Vagina (tissue), 2 donors: Measurements from ENCODE around the gene TSC2. TPM values are rescaled to one million over a fixed set of nuclear protein-coding genes. Genes with fewer than 3 reads are reported as not detected.
"Not testable (repeated sequence)": the region's sequence is repeated elsewhere in the genome, so short reads cannot be mapped to it uniquely, and the experiment has no call there.

Experiments
- DNase-seq, 2 donors: peaks; one replicate each; pipeline ENCODE4 v3.0.0-alpha.2; 2017; ENCODE audit errors: extremely low spot score in 2 of 2
- H3K27ac ChIP-seq: fragments of 200-600 bp; sonication (generic); one replicate; pipeline ENCODE4 v1.5.1; 2019
- H3K27me3 ChIP-seq: fragments of 200-600 bp; sonication (generic); one replicate; pipeline ENCODE4 v1.5.1; 2019
- H3K36me3 ChIP-seq, 2 donors: fragments of 200-600 bp; sonication (generic); one replicate each; pipeline ENCODE4 v1.5.1; 2017 to 2019
- H3K4me1 ChIP-seq: fragments of 200-600 bp; sonication (generic); one replicate; pipeline ENCODE4 v1.5.1; 2019
- H3K4me3 ChIP-seq, 2 donors: fragments of 200-600 bp; sonication (generic); 1 replicate in 1 of 2; 2 replicates in 1 of 2; pipeline ENCODE4 v1.5.1; 2016 to 2019
- H3K9me3 ChIP-seq: fragments of 200-600 bp; sonication (generic); one replicate; pipeline ENCODE4 v1.5.1; 2019
- POLR2A ChIP-seq, 2 donors: fragments of 450-650 bp; IDR thresholded peaks; one replicate each; pipeline ENCODE4 v1.6.1; 2017; ENCODE audit warnings: antibody characterized with exemption in 2 of 2, mild to moderate bottlenecking in 2 of 2, moderate library complexity in 2 of 2
- POLR2AphosphoS5 ChIP-seq, 2 donors: sonication (generic); formaldehyde crosslinking; IDR thresholded peaks; one replicate each; pipeline ENCODE4 v1.9.0; 2017; ENCODE audit warnings: antibody characterized with exemption in 2 of 2, mild to moderate bottlenecking in 2 of 2, low read depth in 1 of 2; ENCODE audit not compliant: insufficient read depth in 1 of 2
- intact Hi-C: fragments of 100-400 bp; cut with DNase I; formaldehyde crosslinking; loops from one replicate; pipeline ENCODE4 v1.15.1; 2023
- total RNA-seq: library from RNA; depleted of rRNA; stranded (reverse); fragments of >200 nt; gene quantifications from one replicate; pipeline ENCODE4 v1.2.3, GENCODE V29; 2016
- TF ChIP-seq, protein P1 (sequence below), 3 experiments: fragments of 450-650 bp in 2 of 3; fragments of 200-600 bp in 1 of 3; sonication (generic) in 1 of 3; IDR thresholded peaks; one replicate each; pipeline ENCODE4 v1.5.1; 2017 to 2019; ENCODE audit warnings: antibody characterized with exemption in 3 of 3, mild to moderate bottlenecking in 2 of 3, moderate library complexity in 2 of 3

TSC2 gene
- total RNA-seq, 1 donor from 2014 or later: 78.6 TPM

DNA sequence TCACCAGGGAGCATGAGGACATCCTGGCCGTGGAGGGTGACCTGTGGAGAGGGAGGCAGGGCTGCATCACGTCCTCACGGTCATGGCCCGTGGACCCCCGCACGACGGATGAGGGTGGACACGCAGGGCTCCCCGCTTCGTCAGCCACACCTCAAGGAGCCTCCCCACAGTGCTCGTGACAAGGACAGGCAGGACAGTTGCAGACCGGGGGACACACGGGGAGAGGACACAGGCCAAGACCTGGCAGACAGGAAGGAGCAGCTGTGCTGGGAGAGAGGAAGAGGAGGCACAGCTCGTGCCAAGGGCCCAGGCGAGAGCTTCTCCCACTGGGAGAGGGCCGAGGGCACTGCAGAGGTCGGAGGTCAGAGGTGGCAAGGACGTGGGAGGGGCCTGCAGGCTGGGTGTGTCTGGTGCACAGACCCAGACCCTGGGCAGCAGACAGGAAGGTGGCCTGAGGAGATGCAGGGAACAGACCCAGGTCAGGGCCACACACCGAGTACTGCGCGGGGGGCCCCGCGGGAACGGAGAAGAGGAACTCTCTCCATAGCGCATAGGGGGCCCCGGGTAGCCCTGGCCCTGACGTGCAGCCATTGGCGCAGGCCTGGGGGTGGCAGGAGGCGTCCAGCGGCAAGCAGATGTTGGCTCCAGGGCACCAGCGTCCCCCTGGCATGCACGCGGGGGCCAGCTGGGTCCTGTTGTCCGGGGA is 67.3 kb downstream of the TSC2 start:
- H3K27ac ChIP-seq, intact Hi-C loops, DNase-seq, H3K4me3 ChIP-seq, H3K9me3 ChIP-seq, H3K27me3 ChIP-seq: not testable (repeated sequence)
- H3K4me1 ChIP-seq: peaks cover 12% of the 10 kb centered on the region
- H3K36me3 ChIP-seq: peaks cover 0 to 25% of the 10 kb centered on the region in 2 donors

DNA sequence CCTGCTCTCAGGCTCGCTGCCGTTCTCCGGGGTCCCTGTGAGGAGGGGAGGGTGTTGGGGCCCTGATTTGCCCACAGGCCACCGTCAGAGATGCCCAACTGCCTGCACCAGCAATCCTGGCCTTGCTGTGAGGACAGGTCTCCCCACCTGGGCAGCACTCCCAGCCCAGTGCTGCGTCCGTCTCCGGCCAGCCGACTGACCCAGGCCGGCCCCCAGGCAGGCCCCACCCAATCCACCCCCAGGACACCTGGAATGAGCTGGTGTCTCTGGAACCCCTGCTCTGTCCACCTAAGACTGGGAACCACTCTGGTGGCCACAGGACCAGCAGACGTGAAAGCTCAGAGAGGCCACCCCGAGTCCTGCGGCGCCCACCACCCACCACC is 67.8 kb downstream of the TSC2 start:
- intact Hi-C loops: no loop called here
- DNase-seq: no peak
- Histone ChIP-seq H3K36me3 (peaks cover 0 to 19% of the 10 kb centered on the region in 2 donors), H3K27me3 (no peaks in the 10 kb centered on the region), H3K9me3 (no peaks in the 10 kb centered on the region), H3K4me3 (no peak overlapping the region), H3K4me1 (peaks cover 16% of the 10 kb centered on the region), H3K27ac (no peak overlapping the region)
- no peak for TF ChIP-seq POLR2A (IDR thresholded peaks at IDR 0.05)
- TF ChIP-seq, protein P1, sequence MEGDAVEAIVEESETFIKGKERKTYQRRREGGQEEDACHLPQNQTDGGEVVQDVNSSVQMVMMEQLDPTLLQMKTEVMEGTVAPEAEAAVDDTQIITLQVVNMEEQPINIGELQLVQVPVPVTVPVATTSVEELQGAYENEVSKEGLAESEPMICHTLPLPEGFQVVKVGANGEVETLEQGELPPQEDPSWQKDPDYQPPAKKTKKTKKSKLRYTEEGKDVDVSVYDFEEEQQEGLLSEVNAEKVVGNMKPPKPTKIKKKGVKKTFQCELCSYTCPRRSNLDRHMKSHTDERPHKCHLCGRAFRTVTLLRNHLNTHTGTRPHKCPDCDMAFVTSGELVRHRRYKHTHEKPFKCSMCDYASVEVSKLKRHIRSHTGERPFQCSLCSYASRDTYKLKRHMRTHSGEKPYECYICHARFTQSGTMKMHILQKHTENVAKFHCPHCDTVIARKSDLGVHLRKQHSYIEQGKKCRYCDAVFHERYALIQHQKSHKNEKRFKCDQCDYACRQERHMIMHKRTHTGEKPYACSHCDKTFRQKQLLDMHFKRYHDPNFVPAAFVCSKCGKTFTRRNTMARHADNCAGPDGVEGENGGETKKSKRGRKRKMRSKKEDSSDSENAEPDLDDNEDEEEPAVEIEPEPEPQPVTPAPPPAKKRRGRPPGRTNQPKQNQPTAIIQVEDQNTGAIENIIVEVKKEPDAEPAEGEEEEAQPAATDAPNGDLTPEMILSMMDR (IDR thresholded peaks at IDR 0.05): no peak
- no peak for TF ChIP-seq POLR2AphosphoS5 (IDR thresholded peaks at IDR 0.05; ENCODE audit: insufficient read depth in 1 of 2, low read depth in 1 of 2)

GRCh38 chr16:2116428-2116827 is 68.6 kb downstream of the TSC2 start:
- Histone ChIP-seq H3K36me3 (peaks cover 0 to 12% of the 10 kb centered on the region in 2 donors), H3K4me1 (peaks cover 23% of the 10 kb centered on the region)
- H3K4me3 ChIP-seq, H3K9me3 ChIP-seq, intact Hi-C loops, H3K27me3 ChIP-seq, H3K27ac ChIP-seq, DNase-seq: not testable (repeated sequence)

- intact Hi-C loops: not testable (repeated sequence)
- peaks cover 33% of the 10 kb centered on the region for H3K4me1 ChIP-seq
These were observed 69.6 kb downstream of the TSC2 start for GRCh38 chr16:2117341-2117740.

GRCh38 chr16:2117960-2118722 is 70.4 kb downstream of the TSC2 start:
- DNase-seq, intact Hi-C loops, H3K27me3 ChIP-seq, H3K27ac ChIP-seq, H3K4me3 ChIP-seq, H3K9me3 ChIP-seq: not testable (repeated sequence)
- Histone ChIP-seq H3K4me1 (peaks cover 41% of the 10 kb centered on the region), H3K36me3 (peaks cover 0 to 12% of the 10 kb centered on the region in 2 donors)

More at GRCh38 chr16:2117341-2117740, 69.6 kb downstream of the TSC2 start:
- H3K9me3 ChIP-seq, H3K27ac ChIP-seq, H3K4me3 ChIP-seq, DNase-seq, H3K27me3 ChIP-seq: not testable (repeated sequence)
- H3K36me3 ChIP-seq: peaks cover 0 to 12% of the 10 kb centered on the region in 2 donors

DNA sequence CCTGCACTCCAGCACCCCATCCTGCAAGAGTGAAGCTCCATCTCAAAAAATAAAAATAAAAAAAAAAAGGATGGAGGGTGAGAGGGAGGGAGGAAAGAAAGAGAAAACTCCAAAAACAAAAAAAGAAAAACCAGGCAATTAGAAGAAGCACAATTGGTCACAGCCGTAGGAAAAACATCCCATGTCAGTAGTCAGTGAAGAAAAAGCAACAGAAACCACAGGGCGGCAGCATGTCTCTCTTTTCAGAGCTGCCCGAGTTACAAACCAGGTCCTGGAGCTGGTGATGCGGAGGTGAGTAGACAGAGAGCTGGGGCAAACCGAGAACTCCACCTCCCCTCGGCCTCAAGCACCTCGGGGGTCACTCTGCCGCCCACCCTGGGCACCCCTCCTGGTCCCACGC is 73.5 kb downstream of the TSC2 start:
- Histone ChIP-seq H3K27ac (peak overlapping the region; percentile 96), H3K4me1 (peaks cover 72% of the 10 kb centered on the region)
- intact Hi-C loops: not testable (repeated sequence)

DNA sequence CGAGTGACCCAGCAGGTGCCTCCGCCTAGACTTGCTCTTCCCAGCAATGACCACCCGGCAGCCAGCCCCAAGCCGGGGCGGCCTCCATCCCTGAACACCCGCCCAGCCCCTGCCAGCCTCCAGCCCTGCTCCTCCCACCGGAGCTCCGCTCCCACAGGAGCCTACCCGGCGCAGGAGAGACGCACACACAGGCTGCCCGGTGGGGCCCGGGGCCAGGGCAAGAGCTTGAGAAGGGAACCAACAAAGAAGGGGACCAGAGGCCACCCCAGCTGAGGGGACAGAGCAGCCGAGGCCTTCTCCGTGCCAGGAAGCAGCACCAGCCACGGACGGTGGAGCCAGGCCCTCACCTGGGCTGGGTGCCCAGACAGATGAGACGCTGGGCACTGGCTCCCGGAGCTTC is 74.1 kb downstream of the TSC2 start:
- Histone ChIP-seq H3K36me3 (no peaks in the 10 kb centered on the region), H3K9me3 (no peaks in the 10 kb centered on the region), H3K27ac (peak overlapping the region; percentile 96), H3K4me1 (peaks cover 72% of the 10 kb centered on the region), H3K4me3 (peak overlapping the region; percentile 9 to 18), H3K27me3 (no peaks in the 10 kb centered on the region)
- TF ChIP-seq POLR2A (IDR thresholded peaks at IDR 0.05) (no peak), POLR2AphosphoS5 (IDR thresholded peaks at IDR 0.05; ENCODE audit: insufficient read depth in 1 of 2, low read depth in 1 of 2) (no peak)
- TF ChIP-seq, protein P1 (IDR thresholded peaks at IDR 0.05): no peak
- DNase-seq: no peak
- intact Hi-C loops: no loop called here

More for the DNA sequence above, 73.5 kb downstream of the TSC2 start:
- DNase-seq, H3K36me3 ChIP-seq, H3K9me3 ChIP-seq, H3K27me3 ChIP-seq: not testable (repeated sequence)
- H3K4me3 ChIP-seq: peak overlapping the region; percentile 9 to 18
- TF ChIP-seq, protein P1 (IDR thresholded peaks at IDR 0.05): peak in 1 of 3 experiments; percentile 19
